ENCODE measurements around the gene F10. TPM values are rescaled to one million over a fixed set of nuclear protein-coding genes. Genes with fewer than 3 reads are reported as not detected.
"Not testable (repeated sequence)": the region's sequence is repeated elsewhere in the genome, so short reads cannot be mapped to it uniquely, and the experiment has no call there.

Gene F10
- total and polyA plus RNA-seq, 2 of the 13 experiments (the other 11 are each of a cell fraction or from before 2014, with no cell fraction given), result 58.4 to 237 TPM

DNA sequence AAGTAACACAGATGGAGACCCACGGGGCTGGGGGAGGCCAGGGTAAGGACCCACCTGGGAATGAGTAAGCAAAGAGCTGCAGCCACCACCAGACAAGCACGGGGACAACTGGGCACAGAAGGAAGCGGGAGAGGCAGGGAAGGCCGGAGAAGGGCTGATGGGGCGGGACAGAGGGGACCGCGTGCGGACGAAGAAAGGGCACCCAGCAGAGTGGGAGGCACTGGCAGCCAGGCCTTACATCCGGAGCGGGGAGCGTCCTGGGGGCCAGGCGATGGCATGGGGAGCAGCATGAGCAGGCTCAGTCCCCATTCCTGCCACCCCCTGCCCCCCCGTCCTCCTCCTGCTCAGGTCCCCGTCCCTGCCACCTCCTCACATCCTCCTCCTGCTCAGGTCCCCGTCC lies 38.8 kb downstream of the F10 start:
- Histone ChIP-seq H4K20me1 (ENCODE audit: insufficient read depth, low read length) (no peaks in the 10 kb centered on the region), H3K4me2 (ENCODE audit: low read depth, low read length) (no peak overlapping the region), H3K79me2 (ENCODE audit: insufficient read depth, low read length) (no peaks in the 10 kb centered on the region), H3K36me3 (replicated peaks in 1 of 2; ENCODE audit: control insufficient read depth in 1 of 2, insufficient read depth in 2 of 2, low read length in 2 of 2) (no peaks in the 10 kb centered on the region), H2AFZ (ENCODE audit: low read length) (no peak overlapping the region), H3K27ac (ENCODE audit: extremely low read length, insufficient read depth, low read length) (no peak overlapping the region), H3K27me3 (ENCODE audit: control insufficient read depth in 1 of 2, insufficient read depth in 2 of 2, low read length in 2 of 2) (no peaks in the 10 kb centered on the region), H3K9me3 (ENCODE audit: low read length) (no peaks in the 10 kb centered on the region), H3K9ac (ENCODE audit: insufficient read depth, low read depth, low read length) (no peak overlapping the region), H3K4me1 (ENCODE audit: insufficient read depth, low read length) (peaks cover 39% of the 10 kb centered on the region), H3K4me3 (replicated peaks in 1 of 3; ENCODE audit: insufficient read depth in 1 of 3, low read depth in 2 of 3, low read length in 3 of 3) (no peak overlapping the region)
- 85% methylated on average over 16 of the region's 16 CpGs for WGBS (ENCODE audit: low lambda C conversion rate)
- no TSS peak for BruUV-seq (replicated peaks)
- intact Hi-C loops (cut with micrococcal nuclease; ENCODE audit: unreplicated experiment), result no loop called here
- CTCF ChIA-PET (ENCODE audit: low intra/inter-chr PET ratio, low total read pairs), result no interaction called here
- FAIRE-seq (no peak), DNase-seq (ENCODE audit: low spot score) (no peak), ATAC-seq (no peak)
- no peak for TF ChIP-seq ZNF792 (CRISPR knock-in tag; IDR thresholded peaks at IDR 0.05)
- TF ChIP-seq DNMT3B (CRISPR knock-in tag; conservative IDR thresholded peaks at IDR 0.05), result no peak
- TF ChIP-seq, protein P1, sequence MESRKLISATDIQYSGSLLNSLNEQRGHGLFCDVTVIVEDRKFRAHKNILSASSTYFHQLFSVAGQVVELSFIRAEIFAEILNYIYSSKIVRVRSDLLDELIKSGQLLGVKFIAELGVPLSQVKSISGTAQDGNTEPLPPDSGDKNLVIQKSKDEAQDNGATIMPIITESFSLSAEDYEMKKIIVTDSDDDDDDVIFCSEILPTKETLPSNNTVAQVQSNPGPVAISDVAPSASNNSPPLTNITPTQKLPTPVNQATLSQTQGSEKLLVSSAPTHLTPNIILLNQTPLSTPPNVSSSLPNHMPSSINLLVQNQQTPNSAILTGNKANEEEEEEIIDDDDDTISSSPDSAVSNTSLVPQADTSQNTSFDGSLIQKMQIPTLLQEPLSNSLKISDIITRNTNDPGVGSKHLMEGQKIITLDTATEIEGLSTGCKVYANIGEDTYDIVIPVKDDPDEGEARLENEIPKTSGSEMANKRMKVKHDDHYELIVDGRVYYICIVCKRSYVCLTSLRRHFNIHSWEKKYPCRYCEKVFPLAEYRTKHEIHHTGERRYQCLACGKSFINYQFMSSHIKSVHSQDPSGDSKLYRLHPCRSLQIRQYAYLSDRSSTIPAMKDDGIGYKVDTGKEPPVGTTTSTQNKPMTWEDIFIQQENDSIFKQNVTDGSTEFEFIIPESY (CRISPR knock-in tag; IDR thresholded peaks at IDR 0.05), result peak; percentile 75
- TF ChIP-seq MBNL3 (CRISPR knock-in tag; conservative IDR thresholded peaks at IDR 0.05), result no peak
- TF ChIP-seq ZNF235 (CRISPR knock-in tag; IDR thresholded peaks at IDR 0.05; ENCODE audit: borderline replicate concordance), result no peak
- POLR2A ChIA-PET, result interaction anchor here (1.1 kb wide), 1 partner anchor 8 kb away, joined by 3 read pairs; no protein-coding TSS in a partner anchor
- in situ Hi-C loops (cut with HindIII; ENCODE audit: extremely low pct_ligation_motif_present, low pct_unique_long_range_greater_than_20kb), result no loop called here

DNA sequence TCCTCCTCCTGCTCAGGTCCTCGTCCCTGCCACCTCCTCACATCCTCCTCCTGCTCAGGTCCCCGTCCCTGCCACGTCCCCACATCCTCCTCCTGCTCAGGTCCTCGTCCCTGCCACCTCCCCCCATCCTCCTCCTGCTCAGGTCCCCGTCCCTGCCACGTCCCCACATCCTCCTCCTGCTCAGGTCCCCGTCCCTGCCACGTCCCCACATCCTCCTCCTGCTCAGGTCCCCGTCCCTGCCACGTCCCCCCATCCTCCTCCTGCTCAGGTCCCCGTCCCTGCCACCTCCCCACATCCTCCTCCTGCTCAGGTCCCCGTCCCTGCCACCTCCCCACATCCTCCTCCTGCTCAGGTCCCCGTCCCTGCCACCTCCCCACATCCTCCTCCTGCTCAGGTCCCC lies 39.4 kb downstream of the F10 start:
- H3K36me3 ChIP-seq (replicated peaks in 1 of 2; ENCODE audit: control insufficient read depth in 1 of 2, insufficient read depth in 2 of 2, low read length in 2 of 2); POLR2A ChIA-PET; H3K27ac ChIP-seq (ENCODE audit: extremely low read length, insufficient read depth, low read length); H2AFZ ChIP-seq (ENCODE audit: low read length); ATAC-seq; H3K4me3 ChIP-seq (replicated peaks in 1 of 3; ENCODE audit: insufficient read depth in 1 of 3, low read depth in 2 of 3, low read length in 3 of 3); H3K27me3 ChIP-seq (ENCODE audit: control insufficient read depth in 1 of 2, insufficient read depth in 2 of 2, low read length in 2 of 2); H3K4me2 ChIP-seq (ENCODE audit: low read depth, low read length); H3K79me2 ChIP-seq (ENCODE audit: insufficient read depth, low read length); DNase-seq (ENCODE audit: low spot score); CTCF ChIA-PET (ENCODE audit: low intra/inter-chr PET ratio, low total read pairs); H3K9me3 ChIP-seq (ENCODE audit: low read length); H3K9ac ChIP-seq (ENCODE audit: insufficient read depth, low read depth, low read length); FAIRE-seq; H4K20me1 ChIP-seq (ENCODE audit: insufficient read depth, low read length); in situ Hi-C loops (cut with HindIII; ENCODE audit: extremely low pct_ligation_motif_present, low pct_unique_long_range_greater_than_20kb); intact Hi-C loops (cut with micrococcal nuclease; ENCODE audit: unreplicated experiment); BruUV-seq (replicated peaks): not testable (repeated sequence)
- H3K4me1 ChIP-seq (ENCODE audit: insufficient read depth, low read length), result peaks cover 34% of the 10 kb centered on the region
- 81% methylated on average over 6 of the region's 13 CpGs for WGBS (ENCODE audit: low lambda C conversion rate)
